CD8-positive, alpha-beta memory T cell (primary cell): ENCODE data around the gene DLAT. TPM values are rescaled to one million over a fixed set of nuclear protein-coding genes. Genes with fewer than 3 reads are reported as not detected.
"Not testable (repeated sequence)": the region's sequence is repeated elsewhere in the genome, so short reads cannot be mapped to it uniquely, and the experiment has no call there.

Experiments
- CTCF ChIA-PET: fragments of 350-600 bp; sonication (Branson Sonifier 250); formaldehyde crosslinking; loops from one replicate; lab custom pipeline; 2021; ENCODE audit warnings: antibody characterized with exemption; lab: Charles Lee
- POLR2A ChIA-PET: fragments of 350-600 bp; sonication (Branson Sonifier 250); formaldehyde crosslinking; loops from one replicate; lab custom pipeline; 2021; ENCODE audit warnings: antibody characterized with exemption; lab: Charles Lee
- DNase-seq, 5 donors: peaks; one replicate each; pipeline versions ENCODE4 v3.0.0 to v3.0.0-alpha.2; 2020 to 2022; ENCODE audit warnings: mixed read lengths in 1 of 5
- H3K27ac ChIP-seq: one replicate; pipeline ENCODE4 v1.7.0; 2013; ENCODE audit warnings: low read depth, mild to moderate bottlenecking, low read length, moderate library complexity
- H3K27me3 ChIP-seq: 2 replicates; pipeline ENCODE4 v1.7.0; 2013; ENCODE audit warnings: low read length, mild to moderate bottlenecking; ENCODE audit not compliant: insufficient read depth, poor library complexity, severe bottlenecking
- H3K36me3 ChIP-seq: 2 replicates; pipeline ENCODE4 v1.7.0; 2013; ENCODE audit warnings: mild to moderate bottlenecking, low read length, moderate library complexity; ENCODE audit not compliant: insufficient read depth
- H3K4me1 ChIP-seq: 2 replicates; pipeline ENCODE4 v1.7.0; 2013; ENCODE audit warnings: mild to moderate bottlenecking, low read length, moderate library complexity; ENCODE audit not compliant: insufficient read depth
- H3K4me3 ChIP-seq: 2 replicates; pipeline ENCODE4 v1.7.0; 2013; ENCODE audit warnings: mild to moderate bottlenecking, low read length
- H3K9me3 ChIP-seq: 2 replicates; pipeline ENCODE4 v1.7.0; 2013; ENCODE audit warnings: mild to moderate bottlenecking, low read length
- H3K27ac Mint-ChIP-seq, 8 donors: one replicate each; pipeline ENCODE4 v1.8.0; 2020 to 2021; ENCODE audit warnings: mixed read lengths in 8 of 8, mild to moderate bottlenecking in 6 of 8, inconsistent platforms in 3 of 8, moderate library complexity in 3 of 8
- H3K27me3 Mint-ChIP-seq, 2 donors: one replicate each; pipeline ENCODE4 v1.8.0; 2020 to 2021; ENCODE audit warnings: mixed read lengths in 2 of 2, mild to moderate bottlenecking in 1 of 2, moderate library complexity in 1 of 2
- H3K36me3 Mint-ChIP-seq, 3 donors: one replicate each; pipeline ENCODE4 v1.8.0; 2020 to 2021; ENCODE audit warnings: mixed read lengths in 3 of 3, inconsistent platforms in 1 of 3, mild to moderate bottlenecking in 1 of 3
- H3K4me1 Mint-ChIP-seq, 3 donors: one replicate each; pipeline ENCODE4 v1.8.0; 2020 to 2021; ENCODE audit warnings: mixed read lengths in 3 of 3, inconsistent platforms in 1 of 3, mild to moderate bottlenecking in 1 of 3
- H3K4me3 Mint-ChIP-seq, 7 donors: one replicate each; pipeline ENCODE4 v1.8.0; 2020 to 2021; ENCODE audit warnings: mixed read lengths in 7 of 7, mild to moderate bottlenecking in 6 of 7, moderate library complexity in 4 of 7, inconsistent platforms in 2 of 7
- H3K9me3 Mint-ChIP-seq, 5 donors: one replicate each; pipeline ENCODE4 v1.8.0; 2020 to 2022; ENCODE audit warnings: mixed read lengths in 5 of 5, mild to moderate bottlenecking in 3 of 5, moderate library complexity in 2 of 5, inconsistent platforms in 1 of 5
- polyA plus RNA-seq: library from polyadenylated mRNA; unstranded; fragments of 300-500 nt; fragmentation: Illumina TruSeq; gene quantifications from one replicate; pipeline ENCODE4 v1.2.3, GENCODE V29; 2021
- total RNA-seq, 2 experiments: library from RNA; stranded (reverse); gene quantifications; one replicate each; pipeline ENCODE4 v1.2.3, GENCODE V29; 2021

Gene DLAT
- total and polyA plus RNA-seq, 3 experiments from 2014 or later, result 22.1 to 62.2 (median 61.1) TPM

DNA sequence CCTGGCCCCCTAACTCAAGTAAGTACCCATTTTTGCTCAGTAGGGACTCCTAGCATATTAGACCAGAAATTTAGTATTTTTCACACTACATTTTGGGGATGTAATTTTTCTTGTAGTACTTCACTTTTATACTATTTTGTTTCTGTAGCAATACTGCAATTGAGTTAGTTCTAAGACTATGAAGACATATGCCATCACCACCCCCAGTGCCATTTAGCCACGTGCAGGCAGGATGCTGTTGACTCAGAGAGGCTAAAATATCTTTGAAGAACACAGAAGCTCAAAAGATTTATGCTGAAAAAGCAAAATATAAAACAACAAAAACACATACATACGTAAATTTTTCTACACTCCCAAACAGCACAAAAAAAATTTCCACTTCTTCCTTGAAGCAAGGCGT lies 29.1 kb upstream of the DLAT start:
- no peak overlapping the region for H3K4me3 ChIP-seq
- H3K4me1 ChIP-seq, result no peaks in the 10 kb centered on the region
- ChIA-PET POLR2A (no interaction called here), CTCF (no interaction called here)
- Mint-ChIP-seq H3K4me3 (no peak overlapping the region), H3K9me3 (no peaks in the 10 kb centered on the region), H3K4me1 (peaks cover 3 to 7% (median 7%) of the 10 kb centered on the region in 3 donors), H3K27ac (no peak overlapping the region), H3K27me3 (peaks cover 0 to 2% of the 10 kb centered on the region in 2 donors), H3K36me3 (peaks cover 0 to 1% (median 0%) of the 10 kb centered on the region in 3 donors)
- no peak overlapping the region for H3K27ac ChIP-seq
- no peaks in the 10 kb centered on the region for H3K36me3 ChIP-seq
- no peak for DNase-seq
- no peaks in the 10 kb centered on the region for H3K9me3 ChIP-seq
- no peaks in the 10 kb centered on the region for H3K27me3 ChIP-seq

DNA sequence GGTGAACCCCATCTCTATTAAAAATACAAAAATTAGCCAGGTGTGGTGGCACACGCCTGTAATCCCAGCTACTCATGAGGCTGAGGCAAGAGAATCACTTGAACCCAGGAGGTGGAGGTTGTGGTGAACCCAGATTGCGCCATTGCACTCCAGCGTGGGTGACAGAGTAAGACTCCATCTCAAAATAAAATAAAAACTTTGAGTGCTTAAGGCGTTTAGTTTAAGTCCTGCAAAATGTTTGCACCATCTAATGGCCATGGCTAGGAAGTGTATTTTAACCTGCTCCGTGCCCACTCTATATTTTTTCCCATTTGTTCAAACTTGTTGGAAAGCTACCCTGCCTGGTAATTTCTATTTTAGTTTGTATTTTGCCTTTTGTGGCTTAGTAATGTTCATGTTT lies 28.5 kb upstream of the DLAT start:
- CTCF ChIA-PET, H3K9me3 Mint-ChIP-seq, H3K4me3 ChIP-seq, H3K27ac Mint-ChIP-seq, DNase-seq, H3K36me3 ChIP-seq, H3K27me3 ChIP-seq, H3K36me3 Mint-ChIP-seq, H3K27me3 Mint-ChIP-seq, H3K4me1 ChIP-seq, H3K27ac ChIP-seq, H3K9me3 ChIP-seq, POLR2A ChIA-PET, H3K4me3 Mint-ChIP-seq, H3K4me1 Mint-ChIP-seq: not testable (repeated sequence)

DNA sequence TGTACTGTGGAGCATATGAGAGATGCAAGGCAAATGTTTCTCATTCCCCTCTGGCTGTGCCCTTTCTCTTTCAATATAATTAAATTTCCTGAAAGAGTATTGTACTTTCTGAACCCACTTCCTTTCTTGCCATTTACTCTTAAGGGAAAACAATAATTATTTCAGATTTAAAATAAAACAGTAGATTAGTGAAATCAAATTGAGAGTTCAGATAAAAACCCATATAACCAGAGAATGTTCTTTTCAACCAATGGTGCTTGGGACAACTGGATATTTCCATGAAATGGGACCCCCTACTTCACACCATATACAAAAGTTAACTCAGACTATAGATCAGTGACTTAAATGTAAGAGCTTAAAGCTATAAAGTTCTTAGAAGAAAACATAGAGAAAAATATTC lies 26.1 kb upstream of the DLAT start:
- H3K4me3 Mint-ChIP-seq, result no peak overlapping the region

DNA sequence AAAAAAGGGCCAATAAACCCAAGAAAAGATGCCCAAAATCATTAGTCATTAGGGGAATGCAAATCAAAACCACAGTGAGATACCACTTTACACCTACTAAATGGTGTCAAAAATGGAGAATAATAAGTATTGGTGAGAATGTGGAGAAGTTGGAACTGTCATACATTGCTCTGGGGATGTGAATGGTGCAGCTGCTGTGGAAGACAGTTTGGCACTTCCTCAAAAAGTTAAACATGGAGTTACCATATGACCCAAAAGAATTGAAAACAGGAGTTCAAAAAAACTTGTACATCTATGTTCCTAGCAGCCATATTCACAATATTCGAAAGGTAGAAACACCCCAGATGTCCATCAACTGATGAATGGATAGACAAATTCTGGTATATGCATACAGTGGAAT lies 24.5 kb upstream of the DLAT start:
- H3K9me3 Mint-ChIP-seq, result no peaks in the 10 kb centered on the region
- H3K4me3 Mint-ChIP-seq, result no peak overlapping the region
- no peak overlapping the region for H3K4me3 ChIP-seq
- CTCF ChIA-PET, result no interaction called here
- peaks cover 11 to 22% of the 10 kb centered on the region in 2 donors for H3K27me3 Mint-ChIP-seq
- POLR2A ChIA-PET, result no interaction called here
- no peak for DNase-seq
- H3K27me3 ChIP-seq, result no peaks in the 10 kb centered on the region
- H3K9me3 ChIP-seq, result no peaks in the 10 kb centered on the region
- no peaks in the 10 kb centered on the region for H3K36me3 Mint-ChIP-seq
- H3K36me3 ChIP-seq, result no peaks in the 10 kb centered on the region
- H3K27ac Mint-ChIP-seq, result no peak overlapping the region
- H3K27ac ChIP-seq, result no peak overlapping the region
- H3K4me1 Mint-ChIP-seq, result peaks cover 3 to 7% (median 7%) of the 10 kb centered on the region in 3 donors
- no peaks in the 10 kb centered on the region for H3K4me1 ChIP-seq

More for the DNA sequence above, 26.1 kb upstream of the DLAT start:
- Mint-ChIP-seq H3K27me3 (peaks cover 8 to 11% of the 10 kb centered on the region in 2 donors), H3K36me3 (peaks cover 0 to 1% (median 0%) of the 10 kb centered on the region in 3 donors), H3K9me3 (no peaks in the 10 kb centered on the region), H3K4me1 (peaks cover 3 to 7% (median 7%) of the 10 kb centered on the region in 3 donors), H3K27ac (no peak overlapping the region)
- CTCF ChIA-PET, result no interaction called here
- Histone ChIP-seq H3K36me3 (no peaks in the 10 kb centered on the region), H3K27ac (no peak overlapping the region), H3K9me3 (no peaks in the 10 kb centered on the region), H3K27me3 (no peaks in the 10 kb centered on the region), H3K4me1 (no peaks in the 10 kb centered on the region), H3K4me3 (no peak overlapping the region)
- POLR2A ChIA-PET, result no interaction called here
- no peak for DNase-seq

DNA sequence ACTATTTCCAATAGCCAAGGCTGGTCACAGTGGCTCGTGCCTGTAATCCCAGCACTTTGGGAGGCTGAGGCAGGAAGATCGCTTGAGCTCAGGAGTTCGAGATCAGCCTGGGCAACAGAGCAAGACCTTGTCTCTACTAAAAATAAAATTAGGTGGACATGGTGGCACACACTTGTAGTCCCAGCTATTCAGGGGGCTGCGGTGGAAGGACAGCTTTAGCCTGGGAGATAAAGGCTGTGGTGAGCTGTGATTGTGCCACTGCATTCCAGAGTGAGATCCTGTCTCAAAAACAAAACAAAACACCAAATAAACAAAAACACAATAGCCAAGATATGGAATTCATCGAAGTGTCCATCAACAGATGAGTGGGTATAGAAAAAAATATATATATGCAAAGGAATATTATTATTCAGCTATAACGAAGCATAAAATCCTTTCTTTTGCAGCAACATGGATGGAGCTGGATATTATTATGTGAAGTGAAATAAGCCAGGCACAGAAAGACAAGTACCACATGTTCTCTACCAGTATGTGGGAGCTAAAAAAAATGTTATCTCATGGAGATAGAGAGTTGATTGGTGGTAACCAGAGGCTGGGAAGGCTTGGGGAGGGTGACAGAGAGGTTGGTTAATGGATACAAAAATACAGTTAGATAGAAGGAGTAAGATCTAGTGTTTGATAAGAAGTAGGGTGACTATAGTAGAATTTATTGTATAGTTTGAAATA lies 22.6 kb upstream of the DLAT start:
- no peaks in the 10 kb centered on the region for H3K9me3 ChIP-seq
- H3K4me3 ChIP-seq, result no peak overlapping the region
- Mint-ChIP-seq H3K4me3 (no peak overlapping the region), H3K9me3 (no peaks in the 10 kb centered on the region), H3K4me1 (peaks cover 3 to 7% (median 4%) of the 10 kb centered on the region in 3 donors), H3K27ac (no peak overlapping the region), H3K27me3 (peaks cover 12 to 32% of the 10 kb centered on the region in 2 donors), H3K36me3 (no peaks in the 10 kb centered on the region)
- H3K27ac ChIP-seq, result no peak overlapping the region
- ChIA-PET POLR2A (no interaction called here), CTCF (interaction anchor here (1.2 kb wide), 2 partner anchors 18 to 71 kb away, joined by 3 read pairs; no protein-coding TSS in a partner anchor)
- no peak for DNase-seq
- H3K4me1 ChIP-seq, result no peaks in the 10 kb centered on the region
- H3K36me3 ChIP-seq, result no peaks in the 10 kb centered on the region
- H3K27me3 ChIP-seq, result no peaks in the 10 kb centered on the region

DNA sequence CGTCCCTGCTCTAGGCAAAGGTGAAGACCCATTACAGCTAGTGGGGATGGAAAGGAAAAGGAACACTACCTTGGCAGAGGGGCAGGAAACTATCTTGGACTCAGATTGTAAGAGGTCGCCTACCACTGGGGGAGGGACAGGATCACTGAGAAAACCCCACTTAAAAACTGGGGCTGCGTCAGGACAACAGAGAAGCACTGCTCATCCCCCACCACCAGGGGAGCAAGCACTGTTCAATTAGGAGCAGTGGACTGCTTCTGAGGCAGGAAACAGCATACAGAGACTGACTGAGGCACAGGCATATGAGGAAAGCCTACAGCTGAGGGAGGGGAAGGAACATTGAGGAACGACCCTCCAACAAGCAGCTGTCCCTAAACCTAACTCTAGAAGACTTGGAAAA lies 20.8 kb upstream of the DLAT start:
- DNase-seq, result no peak
- Histone ChIP-seq H3K4me1 (no peaks in the 10 kb centered on the region), H3K27me3 (no peaks in the 10 kb centered on the region), H3K9me3 (no peaks in the 10 kb centered on the region), H3K27ac (no peak overlapping the region), H3K36me3 (no peaks in the 10 kb centered on the region), H3K4me3 (no peak overlapping the region)
- H3K27me3 Mint-ChIP-seq, result peaks cover 15 to 46% of the 10 kb centered on the region in 2 donors
- ChIA-PET CTCF (no interaction called here), POLR2A (no interaction called here)
- no peak overlapping the region for H3K4me3 Mint-ChIP-seq
- H3K9me3 Mint-ChIP-seq, result no peaks in the 10 kb centered on the region
- H3K4me1 Mint-ChIP-seq, result no peaks in the 10 kb centered on the region
- H3K27ac Mint-ChIP-seq, result no peak overlapping the region
- H3K36me3 Mint-ChIP-seq, result no peaks in the 10 kb centered on the region

DNA sequence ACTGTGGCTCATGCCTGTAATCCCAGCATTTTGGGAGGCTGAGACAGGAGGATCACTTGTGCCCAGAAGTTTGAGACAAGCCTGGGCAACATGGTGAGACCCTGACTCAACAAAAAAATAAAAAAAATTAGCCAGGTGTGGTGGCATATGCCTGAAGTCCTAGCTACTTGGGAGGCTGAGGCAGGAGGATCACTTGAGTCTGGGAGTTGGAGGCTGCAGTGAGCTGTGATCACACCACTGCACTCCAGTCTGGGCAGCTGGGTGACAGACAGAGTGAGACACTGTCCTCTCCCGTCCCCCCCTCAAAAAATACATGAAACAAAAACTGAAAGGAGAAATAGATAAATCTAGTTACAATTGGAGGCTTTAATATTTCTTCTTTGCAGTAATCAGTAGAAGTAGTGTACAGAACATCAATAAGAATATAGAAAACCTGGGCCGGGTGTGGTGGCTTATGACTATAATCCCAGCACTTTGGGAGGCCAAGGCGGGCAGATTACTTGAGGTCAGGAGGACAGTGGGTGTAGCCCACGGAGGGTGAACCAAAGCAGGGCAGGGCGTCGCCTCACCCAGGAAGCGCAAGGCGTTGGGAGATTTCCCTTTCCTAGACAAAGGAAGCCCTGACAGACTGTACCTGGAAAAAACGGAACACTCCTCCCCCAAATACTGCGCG lies 19.6 kb upstream of the DLAT start:
- no peak for DNase-seq
- H3K4me3 Mint-ChIP-seq, result no peak overlapping the region
- H3K27ac Mint-ChIP-seq, result no peak overlapping the region
- peaks cover 16 to 56% of the 10 kb centered on the region in 2 donors for H3K27me3 Mint-ChIP-seq
- no peaks in the 10 kb centered on the region for H3K9me3 ChIP-seq
- H3K36me3 ChIP-seq, result no peaks in the 10 kb centered on the region
- no peaks in the 10 kb centered on the region for H3K4me1 Mint-ChIP-seq
- H3K4me1 ChIP-seq, result no peaks in the 10 kb centered on the region
- H3K36me3 Mint-ChIP-seq, result peaks cover 0 to 5% (median 0%) of the 10 kb centered on the region in 3 donors
- ChIA-PET CTCF (interaction anchor here (0.7 kb wide), 1 partner anchor 74 kb away, joined by 3 read pairs; no protein-coding TSS in a partner anchor), POLR2A (no interaction called here)
- no peak overlapping the region for H3K4me3 ChIP-seq
- no peaks in the 10 kb centered on the region for H3K27me3 ChIP-seq
- H3K9me3 Mint-ChIP-seq, result peaks cover 0 to 2% (median 0%) of the 10 kb centered on the region in 5 donors
- H3K27ac ChIP-seq, result no peak overlapping the region

DNA sequence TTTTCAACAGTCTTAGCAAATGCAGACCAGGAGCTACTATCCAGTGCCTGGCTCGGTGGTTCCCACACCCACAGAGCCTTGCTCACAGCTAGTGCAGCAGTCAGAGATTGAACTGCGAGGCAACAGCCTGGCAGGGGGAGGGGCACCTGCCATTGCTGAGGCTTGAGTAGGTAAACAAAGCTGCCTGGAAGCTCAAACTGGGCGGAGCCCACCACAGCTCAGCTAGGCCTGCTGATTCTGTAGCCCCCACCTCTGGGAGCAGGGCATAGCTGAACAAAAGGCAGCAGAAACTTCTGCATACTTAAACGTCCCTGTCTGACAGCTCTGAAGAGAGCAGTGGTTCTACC lies 19.1 kb upstream of the DLAT start:
- H3K4me1 Mint-ChIP-seq, H3K27ac Mint-ChIP-seq, H3K4me3 Mint-ChIP-seq, H3K36me3 Mint-ChIP-seq, H3K27ac ChIP-seq, H3K9me3 Mint-ChIP-seq, H3K27me3 ChIP-seq, H3K4me1 ChIP-seq, POLR2A ChIA-PET, H3K9me3 ChIP-seq, H3K4me3 ChIP-seq, H3K36me3 ChIP-seq, DNase-seq: not testable (repeated sequence)
- peaks cover 16 to 56% of the 10 kb centered on the region in 2 donors for H3K27me3 Mint-ChIP-seq
- CTCF ChIA-PET, result interaction anchor here (0.7 kb wide), 1 partner anchor 75 kb away, joined by 3 read pairs; no protein-coding TSS in a partner anchor
